Sigmoid colon (tissue), 7 donors: ENCODE results near the gene CCDC187. TPM values are rescaled to one million over a fixed set of nuclear protein-coding genes. Genes with fewer than 3 reads are reported as not detected.

Source experiments
- DNase-seq: peaks from one replicate; pipeline ENCODE4 v3.0.0-alpha.2; 2019
- H3K27ac ChIP-seq, 4 donors: fragments of 200-600 bp; sonication (generic); one replicate each; pipeline ENCODE4 v1.5.1; 2016 to 2019; ENCODE audit warnings: mild to moderate bottlenecking in 1 of 4
- H3K27me3 ChIP-seq, 3 donors: fragments of 200-600 bp; sonication (generic); one replicate each; pipeline ENCODE4 v1.5.1; 2019; ENCODE audit warnings: mild to moderate bottlenecking in 1 of 3
- H3K36me3 ChIP-seq, 4 donors: fragments of 200-600 bp; sonication (generic); one replicate each; pipeline ENCODE4 v1.5.1; 2016 to 2019
- H3K4me1 ChIP-seq, 4 donors: fragments of 200-600 bp; sonication (generic); one replicate each; pipeline ENCODE4 v1.5.1; 2017 to 2019
- H3K4me3 ChIP-seq, 4 donors: fragments of 200-600 bp; sonication (generic); one replicate each; pipeline ENCODE4 v1.5.1; 2017 to 2019; ENCODE audit warnings: mild to moderate bottlenecking in 2 of 4, moderate library complexity in 1 of 4
- H3K9me3 ChIP-seq, 4 donors: fragments of 200-600 bp in 3 of 4; sonication (generic) in 3 of 4; one replicate each; pipeline versions ENCODE4 v1.5.1 to v1.6.1; 2013 to 2019
- CTCF ChIP-seq, 4 experiments: fragments of 450-650 bp in 3 of 4; fragments of 200-600 bp in 1 of 4; IDR thresholded peaks; one replicate each; pipeline ENCODE4 v1.5.1; 2016 to 2019; ENCODE audit warnings: antibody characterized with exemption in 4 of 4, mild to moderate bottlenecking in 3 of 4, moderate library complexity in 2 of 4
- EP300 ChIP-seq, 4 donors: sonication (generic); formaldehyde crosslinking; IDR thresholded peaks; one replicate each; pipeline ENCODE4 v1.6.1; 2017; ENCODE audit warnings: antibody characterized with exemption in 4 of 4
- POLR2A ChIP-seq, 2 donors: fragments of 450-650 bp; IDR thresholded peaks; one replicate each; pipeline ENCODE4 v1.6.1; 2016; ENCODE audit warnings: antibody characterized with exemption in 2 of 2, mild to moderate bottlenecking in 2 of 2, moderate library complexity in 2 of 2
- POLR2AphosphoS5 ChIP-seq, 4 donors: sonication (generic); formaldehyde crosslinking; IDR thresholded peaks; one replicate each; pipeline ENCODE4 v1.6.1; 2017; ENCODE audit warnings: antibody characterized with exemption in 4 of 4
- WGBS, 2 donors: extraction: QIAGEN DNeasy Blood & Tissue Kit; methylation state at CpG; one replicate each; pipeline ENCODE4 v1.1.7; 2013; 5-methylcytosine and 5-hydroxymethylcytosine counted together
- intact Hi-C: fragments of 100-400 bp; cut with DNase I; formaldehyde crosslinking; loops from one replicate; pipeline ENCODE4 v1.15.1; 2023
- polyA plus RNA-seq, 3 donors: library from polyadenylated mRNA; stranded (reverse); fragments of 200-250 nt; gene quantifications; one replicate each; pipeline ENCODE4 v1.2.3, GENCODE V29; 2013
- total RNA-seq, 4 donors: library from RNA; depleted of rRNA; stranded (reverse); fragments of >200 nt; gene quantifications; one replicate each; pipeline ENCODE4 v1.1.0, GENCODE V29; 2016
- donor health status: healthy with polysubstance abuse.
- donor health status: Bipolar disorder and iron deficiency.
- donor health status: healthy.

The CCDC187 gene
- total and polyA plus RNA-seq, 7 donors, result 0.32 TPM; not detected in 6

- no peak overlapping the region for H3K4me3 ChIP-seq
- peaks cover 0 to 35% (median 3%) of the 10 kb centered on the region in 4 donors for H3K36me3 ChIP-seq
- H3K27me3 ChIP-seq, result no peaks in the 10 kb centered on the region
- peaks cover 0 to 27% (median 21%) of the 10 kb centered on the region in 4 donors for H3K4me1 ChIP-seq
- TF ChIP-seq POLR2A (IDR thresholded peaks at IDR 0.05), result no peak
- H3K9me3 ChIP-seq, result no peaks in the 10 kb centered on the region
- no peak for DNase-seq
- intact Hi-C loops, result no loop called here
- WGBS, 2 donors, result 91 to 92% methylated on average over 28 of the region's 28 CpGs
- H3K27ac ChIP-seq, result no peak overlapping the region
Observed at GRCh38 chr9:136340356-136341041, 36.6 kb upstream of the CCDC187 start.

- Histone ChIP-seq H3K36me3 (peaks cover 0 to 35% (median 3%) of the 10 kb centered on the region in 4 donors), H3K27me3 (no peaks in the 10 kb centered on the region), H3K9me3 (no peaks in the 10 kb centered on the region), H3K4me1 (peaks cover 0 to 23% (median 21%) of the 10 kb centered on the region in 4 donors), H3K27ac (no peak overlapping the region), H3K4me3 (no peak overlapping the region)
- intact Hi-C loops, result loop anchor here (1.0 kb wide), 2 partner anchors 23 to 60 kb away; partner anchors contain the start of genes DNLZ and SNAPC4
- DNase-seq, result no peak
- 85 to 87% methylated on average over 12 of the region's 12 CpGs for WGBS, 2 donors
- no peak for TF ChIP-seq EP300 (IDR thresholded peaks at IDR 0.05)
- no peak for TF ChIP-seq POLR2A (IDR thresholded peaks at IDR 0.05)
- no peak for TF ChIP-seq CTCF (IDR thresholded peaks at IDR 0.05)
- no peak for TF ChIP-seq POLR2AphosphoS5 (IDR thresholded peaks at IDR 0.05)
Observed at GRCh38 chr9:136339958-136340310, 36.0 kb upstream of the CCDC187 start.

DNA sequence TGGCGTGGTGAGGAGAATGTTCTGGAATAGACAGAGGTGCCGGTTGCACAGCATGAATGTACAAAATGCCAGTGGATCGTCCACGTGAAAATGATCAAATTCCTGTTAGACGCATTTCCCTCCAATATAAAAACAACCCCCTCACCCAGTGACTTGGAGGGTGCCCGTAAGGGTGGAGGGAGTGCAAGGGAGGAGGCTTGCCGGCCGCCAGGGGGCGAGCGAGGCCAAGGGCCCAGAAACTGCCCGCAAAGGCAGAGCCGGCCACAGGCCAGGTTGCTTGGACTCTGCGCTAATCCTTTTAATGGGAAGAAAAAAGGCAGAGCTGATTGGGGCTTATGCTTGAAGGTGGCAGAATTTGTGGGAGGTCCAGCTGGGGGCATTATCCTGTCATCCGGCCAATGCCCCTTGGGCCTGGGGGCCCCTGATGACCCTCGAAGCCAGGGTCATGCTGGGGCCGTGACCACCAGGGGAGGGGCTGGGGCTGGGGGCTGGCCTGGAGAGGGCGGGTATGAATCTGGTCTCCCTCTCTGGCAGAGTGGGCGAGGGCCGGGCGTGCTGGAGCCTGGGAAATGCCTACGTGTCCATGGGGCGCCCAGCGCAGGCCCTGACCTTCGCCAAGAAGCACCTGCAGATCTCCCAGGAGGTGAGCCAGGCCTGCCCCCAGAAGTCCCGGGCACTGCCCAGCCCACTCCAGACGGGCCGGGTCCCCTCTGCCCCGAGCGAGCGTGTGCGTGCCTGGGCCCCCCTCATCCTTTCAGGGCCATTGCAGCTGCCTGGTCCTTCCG, 35.5 kb upstream of the CCDC187 start:
- peaks cover 0 to 35% (median 3%) of the 10 kb centered on the region in 4 donors for H3K36me3 ChIP-seq
- intact Hi-C loops, result loop anchor here (1.0 kb wide), 2 partner anchors 24 to 61 kb away; partner anchors contain the start of genes DNLZ and SNAPC4

GRCh38 chr9:136338511-136338910, 34.6 kb upstream of the CCDC187 start:
- 80 to 94% methylated on average over 25 of the region's 25 CpGs for WGBS, 2 donors
- Histone ChIP-seq H3K27ac (no peak overlapping the region), H3K9me3 (no peaks in the 10 kb centered on the region), H3K27me3 (no peaks in the 10 kb centered on the region), H3K4me1 (peaks cover 0 to 23% (median 21%) of the 10 kb centered on the region in 4 donors), H3K4me3 (no peak overlapping the region), H3K36me3 (peaks cover 0 to 35% (median 4%) of the 10 kb centered on the region in 4 donors)
- no peak for TF ChIP-seq POLR2AphosphoS5 (IDR thresholded peaks at IDR 0.05)
- TF ChIP-seq POLR2A (IDR thresholded peaks at IDR 0.05), result no peak
- TF ChIP-seq EP300 (IDR thresholded peaks at IDR 0.05), result no peak
- no peak for TF ChIP-seq CTCF (IDR thresholded peaks at IDR 0.05)
- intact Hi-C loops, result no loop called here
- DNase-seq, result no peak

More for the DNA sequence above, 35.5 kb upstream of the CCDC187 start:
- WGBS, 2 donors, result 51 to 75% methylated on average over 32 of the region's 32 CpGs
- H3K9me3 ChIP-seq, result no peaks in the 10 kb centered on the region
- peaks cover 0 to 23% (median 21%) of the 10 kb centered on the region in 4 donors for H3K4me1 ChIP-seq
- H3K27ac ChIP-seq, result no peak overlapping the region
- H3K4me3 ChIP-seq, result no peak overlapping the region
- no peak for TF ChIP-seq EP300 (IDR thresholded peaks at IDR 0.05)
- TF ChIP-seq CTCF (IDR thresholded peaks at IDR 0.05), result peak; percentile 78 to 92 (median 88)
- H3K27me3 ChIP-seq, result no peaks in the 10 kb centered on the region
- no peak for DNase-seq
